KBM-7 (cell line): Measurements from ENCODE around the gene GPER1.
A peak's percentile ranks its signal among the peaks of the same experiment; 100 is the strongest.
"Not testable (repeated sequence)": the region's sequence is repeated elsewhere in the genome, so short reads cannot be mapped to it uniquely, and the experiment has no call there.

Experiments
- DNase-seq: peaks from one replicate; pipeline ENCODE4 v3.0.0-alpha.2; 2015
- in situ Hi-C: fragments of 300-500 bp; cut with MboI; formaldehyde crosslinking; loops from 2 replicates; pipeline ENCODE4 v1.14.3; 2020; ENCODE audit warnings: low sequenced_read_pairs, low pct_unique_long_range_greater_than_20kb, mixed read lengths

Gene GPER1

GRCh38 chr7:1125603-1125969 is 37.7 kb downstream of the GPER1 start:
- DNase-seq: no peak
- in situ Hi-C loops: no loop called here

DNA sequence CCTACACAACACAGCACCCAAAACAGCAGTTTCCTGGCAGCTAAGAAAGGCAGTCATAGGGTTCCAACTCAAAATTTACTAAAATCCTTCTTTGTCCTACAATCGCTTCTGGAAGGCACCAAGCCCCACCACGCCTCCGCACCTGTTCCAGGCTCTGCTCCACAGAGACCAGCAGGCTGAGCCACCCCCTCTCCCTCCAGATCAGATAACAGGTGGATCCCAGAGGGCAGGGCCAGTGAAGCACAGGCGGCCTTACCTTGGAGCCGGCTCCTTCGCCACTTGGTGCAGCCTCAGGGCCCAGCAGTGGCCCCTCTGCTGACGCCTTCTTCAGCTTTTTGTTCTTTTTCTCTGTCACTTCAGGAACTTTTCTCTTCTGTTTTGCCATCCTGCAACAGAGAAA is 39.1 kb downstream of the GPER1 start:
- DNase-seq: no peak
- in situ Hi-C loops: no loop called here

DNA sequence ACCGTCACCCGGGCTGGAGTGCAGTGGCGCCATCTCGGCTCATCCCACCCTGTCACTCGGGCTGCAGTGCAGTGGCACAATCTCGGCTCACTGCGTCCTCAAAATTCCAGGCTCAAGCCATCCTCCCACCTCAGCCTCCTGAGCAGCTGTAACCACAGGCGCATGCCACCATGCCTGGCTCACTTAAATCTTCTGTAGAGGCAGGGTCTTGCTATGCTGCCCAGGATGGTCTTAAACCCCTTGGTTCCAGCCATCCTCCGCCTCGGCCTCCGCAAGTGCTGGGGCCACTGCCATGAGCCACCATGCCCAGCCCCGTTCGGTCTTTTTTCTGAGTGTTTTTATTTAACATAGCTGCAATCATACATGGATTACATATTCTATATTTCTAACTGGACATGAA is 41.5 kb downstream of the GPER1 start:
- in situ Hi-C loops: no loop called here
- no peak for DNase-seq

DNA sequence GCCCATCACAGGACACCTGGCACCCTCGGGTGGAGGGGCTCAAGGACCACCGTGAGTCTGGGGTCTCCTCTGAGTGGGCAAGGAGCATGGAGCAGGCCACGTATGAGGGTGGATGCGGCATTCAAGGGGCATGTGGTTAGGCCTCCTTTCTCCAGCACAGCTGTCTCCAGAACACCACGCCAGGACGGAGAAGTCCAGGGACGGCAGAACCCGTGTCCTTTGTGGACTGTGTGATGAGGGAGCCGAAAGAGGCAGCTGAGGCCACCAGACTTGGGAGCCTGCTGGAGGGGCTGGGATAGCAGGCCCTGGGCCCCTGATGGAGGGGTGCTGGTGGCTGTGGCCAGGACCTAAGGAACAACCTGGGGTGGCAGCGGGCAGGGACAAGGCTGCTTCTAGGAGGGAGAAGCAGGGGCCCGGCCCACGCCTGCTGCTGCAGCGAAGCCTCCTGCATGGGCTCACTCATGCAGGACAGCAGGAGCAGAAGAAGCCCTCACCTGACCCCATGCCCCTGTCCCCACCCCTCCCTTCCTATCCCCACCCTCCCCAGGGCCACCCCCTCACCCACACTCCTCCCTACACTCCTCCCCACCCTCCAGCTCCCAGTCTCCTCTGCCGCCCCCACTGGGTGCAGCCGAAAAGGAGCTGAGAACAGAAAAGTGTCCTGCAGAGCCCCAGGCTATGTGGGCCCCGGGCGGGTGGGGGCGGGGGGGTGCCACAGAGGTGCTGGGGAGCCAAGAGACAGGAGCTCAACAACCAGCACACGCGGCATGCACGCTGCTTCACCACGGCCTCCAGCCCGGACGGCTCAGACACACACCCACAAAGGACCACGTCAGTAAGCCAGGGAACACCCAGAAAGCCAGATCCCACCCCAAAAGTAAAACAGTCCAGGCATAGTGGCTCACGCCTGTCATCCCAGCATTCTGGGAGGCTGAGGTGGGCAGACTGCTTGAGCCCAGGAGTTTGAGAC is 42.4 kb downstream of the GPER1 start:
- in situ Hi-C loops: no loop called here
- no peak for DNase-seq

DNA sequence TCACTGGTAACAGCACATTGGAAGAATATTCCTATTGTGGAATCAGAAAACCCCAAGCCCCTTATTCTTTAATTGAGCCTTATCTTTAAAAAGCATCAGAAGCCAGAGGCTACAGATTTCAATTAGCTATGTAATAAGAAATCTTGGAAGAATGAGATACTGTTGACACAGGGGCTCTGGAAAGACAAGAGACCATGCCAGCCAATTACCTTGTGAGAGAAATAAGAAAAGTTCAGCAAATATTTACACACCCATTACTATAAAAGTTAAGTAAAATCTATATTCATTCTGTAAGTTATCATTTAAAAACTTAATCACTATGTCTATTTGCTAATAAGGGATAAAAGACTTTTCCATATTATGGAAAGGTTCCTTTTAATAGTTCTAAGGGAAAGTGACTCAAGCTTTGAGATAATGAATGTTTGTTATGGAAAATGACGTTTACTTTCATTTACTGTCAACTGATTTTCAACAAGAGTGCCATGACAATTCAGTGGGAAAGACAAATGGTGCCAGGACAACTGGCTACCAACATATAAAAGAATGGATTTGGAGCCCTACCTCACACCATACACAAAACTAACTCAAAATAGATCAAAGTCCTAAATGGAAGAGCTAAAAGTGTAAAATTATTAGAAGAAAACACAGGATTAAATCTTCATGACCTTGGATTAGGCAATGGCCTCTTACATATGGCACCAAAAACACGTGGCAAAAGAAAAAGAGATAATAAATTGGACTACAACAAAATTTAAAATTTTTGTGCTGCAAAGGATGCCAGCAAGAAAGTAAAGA is 43.8 kb downstream of the GPER1 start:
- no peak for DNase-seq
- in situ Hi-C loops: no loop called here

GRCh38 chr7:1134951-1135350 is 47.0 kb downstream of the GPER1 start:
- DNase-seq: peak; percentile 63
- in situ Hi-C loops: no loop called here

- DNase-seq: peak; percentile 70
- in situ Hi-C loops: no loop called here
These were observed 49.1 kb downstream of the GPER1 start for GRCh38 chr7:1136841-1137516.

DNA sequence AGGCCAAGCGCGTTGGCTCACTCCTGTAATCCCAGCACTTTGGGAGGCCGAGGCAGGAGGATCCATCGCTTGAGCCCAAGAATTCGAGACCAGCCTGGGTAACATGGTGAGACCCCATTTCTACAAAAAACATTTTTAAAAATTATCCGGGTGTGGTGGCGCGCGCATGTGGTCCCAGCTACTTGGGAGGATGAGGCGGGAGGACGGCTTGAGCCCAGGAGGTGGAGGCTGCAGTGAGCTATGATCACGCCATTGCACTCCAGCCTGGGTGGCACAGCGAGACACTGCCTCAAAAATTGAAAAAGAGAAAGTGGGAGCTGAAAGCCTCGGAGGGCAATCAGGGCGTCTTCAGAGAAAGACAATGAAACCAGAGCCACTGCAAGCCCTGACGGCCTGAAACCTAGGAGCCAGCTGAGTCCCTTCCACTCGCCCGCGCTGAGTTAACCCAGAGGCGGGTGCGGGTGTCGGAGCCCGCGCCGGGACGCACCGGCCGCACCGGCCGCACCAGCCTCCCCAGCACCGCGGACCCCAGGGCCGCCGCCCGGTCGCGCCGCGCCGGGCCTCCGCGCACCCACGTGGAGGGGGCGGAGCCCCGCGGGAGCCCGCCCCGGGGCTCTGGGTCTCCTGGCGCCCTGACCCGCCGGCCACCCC is 49.7 kb downstream of the GPER1 start:
- DNase-seq: peak; percentile 40

DNA sequence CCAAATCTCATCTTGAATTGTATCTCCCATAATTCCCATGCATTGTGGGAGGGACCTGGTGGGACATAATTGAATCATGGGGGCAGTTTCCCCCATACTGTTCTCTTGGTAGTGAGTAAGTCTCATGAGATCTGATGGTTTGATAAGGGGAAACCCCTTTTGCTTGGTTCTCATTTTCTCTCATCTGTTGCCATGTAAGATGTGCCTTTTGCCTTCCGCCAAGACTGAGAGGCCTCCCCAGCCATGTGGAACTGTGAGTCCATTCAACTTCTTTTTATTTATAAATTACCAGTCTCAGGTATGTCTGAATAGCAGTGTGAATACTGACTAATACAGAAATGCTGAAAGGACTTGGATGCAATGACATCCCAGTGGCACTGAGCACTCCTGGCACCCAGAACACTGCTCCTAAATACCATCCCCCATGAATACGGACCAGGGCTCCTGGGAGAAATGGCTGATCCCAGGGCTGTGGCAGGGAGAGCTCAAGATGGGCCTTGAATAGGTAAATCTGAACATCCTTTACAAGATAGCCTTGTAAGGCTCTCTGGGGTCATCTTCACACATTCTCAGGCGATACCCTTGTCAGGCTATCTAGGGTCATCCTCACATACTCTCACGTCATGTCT is 52.7 kb downstream of the GPER1 start:
- in situ Hi-C loops: no loop called here
- no peak for DNase-seq

More for the DNA sequence above, 49.7 kb downstream of the GPER1 start:
- in situ Hi-C loops: no loop called here

GRCh38 chr7:1141651-1142050 is 53.7 kb downstream of the GPER1 start:
- in situ Hi-C loops: no loop called here
- no peak for DNase-seq

- in situ Hi-C loops: no loop called here
- no peak for DNase-seq
These were observed 54.2 kb downstream of the GPER1 start for GRCh38 chr7:1142051-1142635.

DNA sequence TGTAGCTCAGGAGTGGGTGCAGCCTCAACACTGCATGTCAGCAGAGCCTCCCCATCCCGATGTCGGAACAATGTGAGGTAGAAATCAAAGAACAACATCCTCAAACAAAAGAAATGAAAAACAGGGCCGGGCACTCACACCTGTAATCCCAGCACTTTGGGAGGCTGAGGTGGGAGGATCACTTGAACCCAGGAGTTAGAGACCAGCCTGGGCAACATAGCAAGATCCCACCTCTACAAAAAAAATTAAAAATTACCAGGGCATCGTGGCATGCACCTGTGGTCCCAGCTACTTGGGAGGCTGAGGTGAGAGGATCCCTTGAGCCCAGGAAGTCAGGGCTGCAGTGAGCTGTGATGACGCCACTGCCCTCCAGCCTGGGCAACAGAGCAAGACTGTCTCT is 55.1 kb downstream of the GPER1 start:
- in situ Hi-C loops, DNase-seq: not testable (repeated sequence)
